Coronary artery (tissue), 2 donors: ENCODE results near the gene SCN9A.

Experiments used
- DNase-seq: peaks from one replicate; pipeline ENCODE4 v3.0.0-alpha.2; 2017; ENCODE audit warnings: low spot score
- H3K27ac ChIP-seq, 2 donors: fragments of 200-600 bp; sonication (generic); one replicate each; pipeline ENCODE4 v1.5.1; 2016 to 2019
- H3K4me3 ChIP-seq: fragments of 200-600 bp; sonication (generic); 2 replicates; pipeline ENCODE4 v1.5.1; 2016; ENCODE audit warnings: mild to moderate bottlenecking, moderate library complexity
- TF ChIP-seq, protein P1 (sequence below): fragments of 200-600 bp; sonication (generic); IDR thresholded peaks from one replicate; pipeline ENCODE4 v1.5.1; 2019; ENCODE audit warnings: antibody characterized with exemption

Gene SCN9A

DNA sequence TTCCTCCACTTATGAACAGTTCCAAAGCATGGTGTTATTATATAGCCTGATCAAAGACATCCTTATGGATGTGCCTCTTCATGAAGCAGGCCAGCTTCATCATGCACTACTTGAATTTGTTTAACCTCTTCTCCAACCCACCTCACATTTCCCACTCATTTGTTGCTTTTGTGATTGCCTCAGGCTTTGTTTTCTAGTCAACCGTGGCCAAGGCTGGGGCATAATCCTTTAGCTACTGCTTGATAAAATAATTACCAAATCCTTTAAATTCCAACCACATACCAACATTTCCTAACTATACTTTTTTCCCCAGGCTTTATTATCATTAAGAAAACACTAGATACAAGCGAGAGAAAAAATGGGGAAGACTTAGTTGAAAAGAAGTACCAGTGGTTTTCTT, 208.3 kb downstream of the SCN9A start:
- TF ChIP-seq, protein P1, sequence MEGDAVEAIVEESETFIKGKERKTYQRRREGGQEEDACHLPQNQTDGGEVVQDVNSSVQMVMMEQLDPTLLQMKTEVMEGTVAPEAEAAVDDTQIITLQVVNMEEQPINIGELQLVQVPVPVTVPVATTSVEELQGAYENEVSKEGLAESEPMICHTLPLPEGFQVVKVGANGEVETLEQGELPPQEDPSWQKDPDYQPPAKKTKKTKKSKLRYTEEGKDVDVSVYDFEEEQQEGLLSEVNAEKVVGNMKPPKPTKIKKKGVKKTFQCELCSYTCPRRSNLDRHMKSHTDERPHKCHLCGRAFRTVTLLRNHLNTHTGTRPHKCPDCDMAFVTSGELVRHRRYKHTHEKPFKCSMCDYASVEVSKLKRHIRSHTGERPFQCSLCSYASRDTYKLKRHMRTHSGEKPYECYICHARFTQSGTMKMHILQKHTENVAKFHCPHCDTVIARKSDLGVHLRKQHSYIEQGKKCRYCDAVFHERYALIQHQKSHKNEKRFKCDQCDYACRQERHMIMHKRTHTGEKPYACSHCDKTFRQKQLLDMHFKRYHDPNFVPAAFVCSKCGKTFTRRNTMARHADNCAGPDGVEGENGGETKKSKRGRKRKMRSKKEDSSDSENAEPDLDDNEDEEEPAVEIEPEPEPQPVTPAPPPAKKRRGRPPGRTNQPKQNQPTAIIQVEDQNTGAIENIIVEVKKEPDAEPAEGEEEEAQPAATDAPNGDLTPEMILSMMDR: no peak
- Histone ChIP-seq H3K27ac (no peak overlapping the region), H3K4me3 (no peak overlapping the region)
- no peak for DNase-seq

DNA sequence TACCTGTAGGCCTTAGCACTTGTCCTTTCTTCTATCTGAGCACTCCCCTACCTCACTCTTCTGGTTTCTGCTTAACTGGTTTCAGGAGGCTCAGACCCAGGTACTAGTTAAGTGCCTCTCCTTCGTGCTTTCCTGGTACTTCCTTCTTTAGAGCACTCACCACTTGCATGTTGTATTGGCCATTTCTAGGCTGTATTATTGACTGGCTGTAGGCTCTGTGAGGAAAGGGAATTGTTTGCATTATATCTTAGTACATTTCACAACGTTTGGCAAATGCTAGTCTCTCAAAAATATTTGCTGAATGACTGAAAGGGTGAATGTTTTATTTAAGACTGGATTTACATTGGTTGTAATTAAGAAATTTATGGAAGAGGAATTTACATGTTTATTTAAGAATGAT, 212.0 kb downstream of the SCN9A start:
- Histone ChIP-seq H3K4me3 (no peak overlapping the region), H3K27ac (no peak overlapping the region)
- no peak for DNase-seq
- TF ChIP-seq, protein P1: no peak

DNA sequence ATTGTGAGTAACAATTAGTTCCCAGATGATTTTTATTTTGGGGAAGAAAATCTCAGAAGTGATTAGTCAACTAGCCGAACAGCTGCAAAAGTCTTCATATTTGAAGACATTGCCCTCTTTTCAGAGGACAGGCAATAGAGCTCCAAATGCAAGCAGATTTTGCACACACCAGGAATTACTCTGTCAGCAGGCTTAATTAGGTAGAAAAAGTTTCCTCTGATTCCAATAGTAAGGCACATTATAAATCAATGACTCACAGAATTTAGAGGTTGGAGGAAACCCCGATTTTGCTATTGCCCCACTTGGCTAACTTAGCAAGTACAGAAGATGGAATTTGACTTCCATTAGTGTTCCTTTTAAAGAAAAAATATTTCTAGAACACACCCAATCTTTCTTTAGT, 217.2 kb downstream of the SCN9A start:
- TF ChIP-seq, protein P1: no peak
- no peak overlapping the region for H3K4me3 ChIP-seq
- no peak for DNase-seq
- no peak overlapping the region for H3K27ac ChIP-seq

DNA sequence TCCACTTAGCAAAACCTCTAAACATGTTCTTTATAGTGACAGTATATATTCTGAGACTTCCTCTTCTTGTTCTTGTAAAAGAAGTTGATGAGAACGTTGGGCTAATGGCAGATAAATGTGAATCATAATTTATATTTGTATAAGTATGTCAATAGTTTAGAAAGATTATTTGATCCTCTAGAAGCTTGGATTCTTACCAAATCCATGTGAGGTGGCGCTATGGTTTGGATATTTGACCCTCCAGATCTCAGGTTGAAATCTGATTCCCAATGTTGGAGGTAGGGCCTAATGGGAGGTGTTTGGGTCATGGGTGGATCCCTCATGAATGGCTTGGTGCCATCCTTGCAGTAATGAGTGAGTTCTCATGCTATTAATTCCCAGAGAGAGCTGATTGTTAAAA, 218.2 kb downstream of the SCN9A start:
- TF ChIP-seq, protein P1: no peak
- DNase-seq: no peak
- no peak overlapping the region for H3K27ac ChIP-seq
- no peak overlapping the region for H3K4me3 ChIP-seq

DNA sequence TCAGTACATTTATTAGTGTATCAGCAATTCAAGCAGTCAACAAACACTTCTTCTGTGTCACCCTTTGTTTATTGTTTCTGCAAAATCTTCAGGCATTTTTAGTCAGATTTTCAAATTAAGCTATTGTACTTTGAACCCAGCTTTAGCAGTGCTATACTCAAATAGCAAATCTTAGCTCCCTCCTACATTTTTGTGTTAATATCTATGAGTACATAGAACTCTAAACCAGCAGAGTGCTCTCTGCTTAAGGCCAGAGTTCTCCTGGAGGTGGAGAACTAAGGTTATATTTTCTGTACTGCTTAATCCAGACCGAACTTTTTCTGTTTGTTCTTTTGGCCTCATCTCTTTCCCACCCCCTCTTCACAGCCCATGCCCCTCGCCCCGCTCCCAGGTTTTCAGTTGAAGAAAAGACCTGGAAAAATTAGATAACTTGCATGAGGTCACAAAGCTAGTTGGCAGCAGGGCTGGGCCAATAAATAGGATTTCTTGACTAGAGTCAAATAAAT, 218.7 kb downstream of the SCN9A start:
- H3K4me3 ChIP-seq: no peak overlapping the region
- no peak overlapping the region for H3K27ac ChIP-seq
- DNase-seq: no peak
- TF ChIP-seq, protein P1: no peak

DNA sequence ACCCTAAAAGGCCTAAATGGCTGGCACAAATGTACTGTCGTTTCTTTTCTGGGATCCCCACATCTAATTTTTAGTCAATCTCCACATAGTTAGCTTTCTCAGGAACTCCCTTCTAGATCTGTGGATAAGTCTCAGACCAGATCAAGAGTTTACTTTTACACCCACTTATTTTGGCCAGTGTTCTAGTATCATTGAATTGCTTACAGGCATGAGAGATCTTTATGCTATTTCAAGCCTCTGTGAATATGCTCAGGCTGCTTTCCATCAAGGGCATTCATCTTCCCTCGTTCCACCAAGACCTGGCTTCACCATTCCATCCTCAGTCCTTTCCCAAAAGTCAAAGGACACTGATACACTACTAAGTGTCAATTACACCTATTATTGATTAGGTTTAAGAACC, 220.2 kb downstream of the SCN9A start:
- DNase-seq: no peak
- H3K4me3 ChIP-seq: no peak overlapping the region
- no peak overlapping the region for H3K27ac ChIP-seq
- TF ChIP-seq, protein P1: no peak

DNA sequence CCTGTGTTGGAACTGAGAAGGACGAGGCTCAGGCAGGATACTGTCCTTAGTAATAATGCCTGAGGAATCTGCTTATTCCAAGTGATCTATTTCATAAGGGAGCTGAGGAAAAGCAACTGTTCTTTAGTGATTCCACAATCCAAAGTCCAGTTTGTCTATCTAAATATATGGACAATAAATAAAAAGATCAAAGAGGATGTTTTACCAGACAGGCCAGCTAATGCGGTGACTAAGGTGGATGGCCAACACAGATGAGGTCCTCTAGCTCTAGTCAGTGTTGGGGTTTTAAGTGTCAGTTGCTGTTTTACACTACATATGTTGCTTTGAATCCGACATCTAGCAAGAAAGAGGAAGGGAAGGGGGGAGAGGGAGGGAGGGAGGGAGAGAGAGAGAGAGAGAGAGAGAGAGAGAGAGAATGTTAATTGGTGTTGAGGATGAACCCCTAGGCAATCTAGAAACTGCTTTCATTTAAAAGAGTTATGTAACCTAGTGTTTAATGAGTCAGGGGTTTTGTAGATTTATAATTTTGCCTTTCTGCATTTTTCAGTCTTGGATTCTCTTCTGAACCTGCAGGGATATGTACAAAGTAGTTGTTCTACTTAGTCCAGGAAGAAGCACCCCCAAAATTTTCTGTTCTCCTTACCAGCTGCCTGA, 220.9 kb downstream of the SCN9A start:
- Histone ChIP-seq H3K27ac (no peak overlapping the region), H3K4me3 (no peak overlapping the region)
- TF ChIP-seq, protein P1: no peak
- no peak for DNase-seq
